ENCODE measurements around the gene CAMK2D. TPM values are rescaled to one million over a fixed set of nuclear protein-coding genes. Genes with fewer than 3 reads are reported as not detected.

The CAMK2D gene
- total and polyA plus RNA-seq, 2 experiments from 2014 or later = 36.8 to 99.1 TPM

DNA sequence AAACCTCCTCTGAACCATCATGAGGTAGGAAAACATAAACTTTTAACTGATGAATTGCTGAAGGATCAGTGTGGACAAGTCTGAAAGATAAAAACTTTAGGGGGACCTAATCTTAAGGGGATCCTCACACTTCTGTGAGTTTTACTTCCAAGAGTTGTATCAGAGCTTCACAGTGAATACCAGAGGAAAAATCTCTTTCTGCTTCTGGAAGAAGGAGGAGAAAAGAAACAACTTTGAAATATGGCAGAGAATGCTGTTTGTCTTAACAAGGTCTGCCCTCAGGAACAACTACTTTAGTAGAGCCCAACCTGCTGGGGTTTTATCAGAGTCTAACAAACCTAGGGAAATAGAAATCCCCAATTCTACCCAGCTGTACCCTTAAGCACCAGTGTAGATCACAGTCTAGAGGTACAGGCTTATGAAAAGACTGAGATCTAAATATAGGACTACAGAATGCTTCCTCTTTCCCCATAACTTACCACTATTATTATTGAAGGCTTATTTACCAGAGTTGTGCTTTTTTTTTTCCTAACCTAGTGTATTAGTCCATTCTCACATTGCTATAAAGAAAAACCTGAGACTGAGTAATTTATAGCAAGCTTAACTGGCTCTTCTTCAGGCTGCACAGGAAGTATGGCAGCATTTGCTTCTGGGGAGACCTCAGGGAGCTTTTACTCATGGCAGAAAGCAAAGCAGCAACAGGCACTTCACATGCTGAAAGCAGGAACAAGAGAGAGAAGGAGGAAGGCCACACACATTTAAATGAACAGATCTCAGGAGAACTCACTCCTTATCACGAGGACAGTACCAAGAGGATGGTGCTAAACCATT lies 167.9 kb downstream of the CAMK2D start:
- no peaks in the 10 kb centered on the region for H3K27me3 ChIP-seq
- TF ChIP-seq EZH2phosphoT487 (IDR thresholded peaks at IDR 0.05; ENCODE audit: low read depth, severe bottlenecking, unreplicated experiment) (no peak), EZH2 (IDR thresholded peaks at IDR 0.05; ENCODE audit: borderline replicate concordance) (no peak)
- TF ChIP-seq, protein P1, sequence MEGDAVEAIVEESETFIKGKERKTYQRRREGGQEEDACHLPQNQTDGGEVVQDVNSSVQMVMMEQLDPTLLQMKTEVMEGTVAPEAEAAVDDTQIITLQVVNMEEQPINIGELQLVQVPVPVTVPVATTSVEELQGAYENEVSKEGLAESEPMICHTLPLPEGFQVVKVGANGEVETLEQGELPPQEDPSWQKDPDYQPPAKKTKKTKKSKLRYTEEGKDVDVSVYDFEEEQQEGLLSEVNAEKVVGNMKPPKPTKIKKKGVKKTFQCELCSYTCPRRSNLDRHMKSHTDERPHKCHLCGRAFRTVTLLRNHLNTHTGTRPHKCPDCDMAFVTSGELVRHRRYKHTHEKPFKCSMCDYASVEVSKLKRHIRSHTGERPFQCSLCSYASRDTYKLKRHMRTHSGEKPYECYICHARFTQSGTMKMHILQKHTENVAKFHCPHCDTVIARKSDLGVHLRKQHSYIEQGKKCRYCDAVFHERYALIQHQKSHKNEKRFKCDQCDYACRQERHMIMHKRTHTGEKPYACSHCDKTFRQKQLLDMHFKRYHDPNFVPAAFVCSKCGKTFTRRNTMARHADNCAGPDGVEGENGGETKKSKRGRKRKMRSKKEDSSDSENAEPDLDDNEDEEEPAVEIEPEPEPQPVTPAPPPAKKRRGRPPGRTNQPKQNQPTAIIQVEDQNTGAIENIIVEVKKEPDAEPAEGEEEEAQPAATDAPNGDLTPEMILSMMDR (IDR thresholded peaks at IDR 0.05; ENCODE audit: poor library complexity) = no peak
- DNase-seq (ENCODE audit: low spot score) = no peak
- H3K79me2 ChIP-seq = peaks cover 40% of the 10 kb centered on the region
- no peaks in the 10 kb centered on the region for H3K9me2 ChIP-seq (replicated peaks; ENCODE audit: insufficient read depth)
- no peaks in the 10 kb centered on the region for H3K4me1 ChIP-seq (ENCODE audit: insufficient read depth)
- no peak overlapping the region for H3K4me3 ChIP-seq
- H3K27ac ChIP-seq = no peak overlapping the region
- no peaks in the 10 kb centered on the region for H3K9me3 ChIP-seq (ENCODE audit: low read depth)
- WGBS (ENCODE audit: low lambda C conversion rate, missing lambda C conversion rate) = 93% methylated on average over 1 of the region's 1 CpG
- H4K20me1 ChIP-seq (ENCODE audit: insufficient read depth, poor library complexity, severe bottlenecking) = no peaks in the 10 kb centered on the region
- no peak overlapping the region for H2AFZ ChIP-seq
- H3K4me2 ChIP-seq = no peak overlapping the region
- H3K36me3 ChIP-seq (replicated peaks; ENCODE audit: insufficient read depth, low read depth) = no peaks in the 10 kb centered on the region

DNA sequence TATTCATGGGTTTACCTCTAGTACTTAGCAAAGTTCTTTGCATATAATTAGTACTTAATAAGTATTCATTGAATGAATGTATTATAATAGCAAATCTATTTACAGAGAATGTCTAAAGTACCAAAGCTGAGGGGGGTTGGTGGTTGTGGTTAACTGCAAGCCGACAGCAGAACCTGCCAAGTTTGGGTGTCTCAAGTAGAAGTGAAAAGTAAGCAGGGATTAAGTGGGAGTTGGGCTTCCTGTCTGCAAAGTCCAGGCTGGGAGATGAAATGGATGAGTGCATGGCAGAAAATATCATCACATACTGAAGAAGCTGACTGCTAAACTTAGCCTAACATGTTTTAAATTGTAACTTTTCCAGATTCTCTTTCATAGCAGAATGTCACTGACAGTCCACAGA lies 169.6 kb downstream of the CAMK2D start:
- Histone ChIP-seq H3K9me3 (ENCODE audit: low read depth) (no peaks in the 10 kb centered on the region), H3K27ac (no peak overlapping the region), H3K36me3 (replicated peaks; ENCODE audit: insufficient read depth, low read depth) (no peaks in the 10 kb centered on the region), H3K27me3 (no peaks in the 10 kb centered on the region), H3K4me3 (no peak overlapping the region), H2AFZ (no peak overlapping the region), H3K4me1 (ENCODE audit: insufficient read depth) (no peaks in the 10 kb centered on the region), H4K20me1 (ENCODE audit: insufficient read depth, poor library complexity, severe bottlenecking) (no peaks in the 10 kb centered on the region), H3K4me2 (no peak overlapping the region), H3K9me2 (replicated peaks; ENCODE audit: insufficient read depth) (no peaks in the 10 kb centered on the region), H3K79me2 (peaks cover 36% of the 10 kb centered on the region)
- 32% methylated on average over 1 of the region's 1 CpG for WGBS (ENCODE audit: low lambda C conversion rate, missing lambda C conversion rate)
- DNase-seq (ENCODE audit: low spot score) = no peak
- no peak for TF ChIP-seq EZH2phosphoT487 (IDR thresholded peaks at IDR 0.05; ENCODE audit: low read depth, severe bottlenecking, unreplicated experiment)
- TF ChIP-seq, protein P1 (IDR thresholded peaks at IDR 0.05; ENCODE audit: poor library complexity) = no peak
- TF ChIP-seq EZH2 (IDR thresholded peaks at IDR 0.05; ENCODE audit: borderline replicate concordance) = no peak

DNA sequence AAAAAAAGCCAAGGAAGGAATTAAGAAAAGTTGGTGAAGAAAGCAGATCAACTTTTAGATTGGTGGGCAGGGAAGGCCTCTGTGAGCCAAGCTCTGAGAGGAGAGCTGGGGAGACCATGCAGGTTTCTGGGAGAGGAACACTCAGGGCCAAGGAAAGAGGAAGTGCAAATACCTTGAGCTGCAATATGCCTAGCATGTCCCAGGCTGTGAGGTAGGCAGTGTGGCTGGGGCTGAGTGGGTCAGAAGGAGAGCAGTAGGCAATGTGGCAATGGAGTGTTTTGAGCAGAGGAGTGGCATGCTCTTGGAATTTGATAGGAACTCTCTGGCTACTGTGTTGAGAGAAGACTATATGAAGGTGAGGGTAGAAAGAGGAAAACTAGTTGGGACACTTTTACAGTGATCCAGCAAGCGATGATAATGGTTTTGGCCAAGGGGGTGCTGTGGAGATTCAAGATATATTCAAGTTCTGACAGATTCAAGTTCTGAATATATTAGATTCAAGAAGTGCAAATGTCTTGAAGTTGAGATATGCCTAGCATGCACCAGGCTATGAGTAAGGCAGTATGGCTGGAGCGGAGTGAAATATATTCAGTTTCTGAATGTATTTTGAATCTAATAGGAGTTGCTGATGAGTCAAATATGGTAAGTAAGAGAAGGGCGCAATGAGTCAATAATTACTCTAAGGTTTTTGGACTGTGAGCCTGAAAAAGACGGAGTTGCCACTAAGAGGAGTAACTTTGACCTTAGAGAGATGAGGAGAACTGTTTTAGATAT lies 172.5 kb downstream of the CAMK2D start:
- H3K4me2 ChIP-seq = no peak overlapping the region
- no peak for DNase-seq (ENCODE audit: low spot score)
- H3K9me2 ChIP-seq (replicated peaks; ENCODE audit: insufficient read depth) = no peaks in the 10 kb centered on the region
- H4K20me1 ChIP-seq (ENCODE audit: insufficient read depth, poor library complexity, severe bottlenecking) = peaks cover 2% of the 10 kb centered on the region
- H3K36me3 ChIP-seq (replicated peaks; ENCODE audit: insufficient read depth, low read depth) = no peaks in the 10 kb centered on the region
- H3K27ac ChIP-seq = no peak overlapping the region
- H3K9me3 ChIP-seq (ENCODE audit: low read depth) = no peaks in the 10 kb centered on the region
- H3K79me2 ChIP-seq = peaks cover 30% of the 10 kb centered on the region
- H3K4me3 ChIP-seq = no peak overlapping the region
- no peaks in the 10 kb centered on the region for H3K27me3 ChIP-seq
- 97% methylated on average over 4 of the region's 4 CpGs for WGBS (ENCODE audit: low lambda C conversion rate, missing lambda C conversion rate)
- TF ChIP-seq EZH2phosphoT487 (IDR thresholded peaks at IDR 0.05; ENCODE audit: low read depth, severe bottlenecking, unreplicated experiment) (no peak), EZH2 (IDR thresholded peaks at IDR 0.05; ENCODE audit: borderline replicate concordance) (no peak)
- TF ChIP-seq, protein P1 (IDR thresholded peaks at IDR 0.05; ENCODE audit: poor library complexity) = no peak
- no peak overlapping the region for H2AFZ ChIP-seq
- peaks cover 12% of the 10 kb centered on the region for H3K4me1 ChIP-seq (ENCODE audit: insufficient read depth)

Data from hepatocyte (in vitro differentiated cells).